Measurements from ENCODE around the gene CRELD1. TPM values are rescaled to one million over a fixed set of nuclear protein-coding genes. Genes with fewer than 3 reads are reported as not detected.

CRELD1 gene
- total and polyA plus RNA-seq, 2 of the 13 experiments (the other 11 are each of a cell fraction or from before 2014, with no cell fraction given) = 27.1 to 61.9 TPM

GRCh38 chr3:9976721-9977709, 43.4 kb downstream of the CRELD1 start (continued):
- TF ChIP-seq ZNF646 (CRISPR knock-in tag; IDR thresholded peaks at IDR 0.05) = no peak
- TF ChIP-seq FOXM1 (CRISPR knock-in tag; IDR thresholded peaks at IDR 0.05) = no peak
- no peak for TF ChIP-seq AHR (CRISPR knock-in tag; IDR thresholded peaks at IDR 0.05)
- no peak for TF ChIP-seq ZBTB34 (CRISPR knock-in tag; IDR thresholded peaks at IDR 0.05)
- no peak for TF ChIP-seq ZFP82 (CRISPR knock-in tag; IDR thresholded peaks at IDR 0.05; ENCODE audit: borderline replicate concordance)
- no peak for TF ChIP-seq ATF4 (CRISPR knock-in tag; IDR thresholded peaks at IDR 0.05)
- no peak for TF ChIP-seq EHMT2 (IDR thresholded peaks at IDR 0.05; ENCODE audit: borderline replicate concordance, low read depth, low read length)
- 0 out of 4 replicates have a peak, but pooled peaks of 1 of the 2 experiments have one; percentile 33 for TF ChIP-seq EP300 (IDR thresholded peaks at IDR 0.05; ENCODE audit: low read depth in 2 of 2, low read length in 2 of 2)
- no peak for TF ChIP-seq EP300 (CRISPR knock-in tag; IDR thresholded peaks at IDR 0.05; ENCODE audit: borderline replicate concordance)
- TF ChIP-seq ZNF569 (CRISPR knock-in tag; IDR thresholded peaks at IDR 0.05; ENCODE audit: borderline replicate concordance) = no peak
- TF ChIP-seq NR2F1 (CRISPR knock-in tag; IDR thresholded peaks at IDR 0.05) = no peak; a peak in 1 of 4 replicates
- peak; percentile 55; the same call in 1 of the 2 replicates for TF ChIP-seq MED1 (CRISPR knock-in tag; IDR thresholded peaks at IDR 0.05)
- no peak for TF ChIP-seq ZNF883 (CRISPR knock-in tag; IDR thresholded peaks at IDR 0.05; ENCODE audit: not compliant biosample characterization)
- TF ChIP-seq, protein P1, sequence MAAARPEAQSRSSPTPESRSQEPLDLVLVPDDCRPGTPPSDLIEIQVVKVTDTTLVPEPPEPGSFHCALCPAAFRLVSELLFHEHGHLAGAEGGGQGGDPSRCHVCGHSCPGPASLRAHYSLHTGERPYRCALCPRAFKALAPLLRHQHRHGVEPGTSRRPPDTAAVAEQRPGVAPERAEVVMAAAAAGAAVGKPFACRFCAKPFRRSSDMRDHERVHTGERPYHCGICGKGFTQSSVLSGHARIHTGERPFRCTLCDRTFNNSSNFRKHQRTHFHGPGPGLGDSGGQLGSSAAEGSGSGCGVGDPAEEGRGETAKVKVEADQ (CRISPR knock-in tag; IDR thresholded peaks at IDR 0.05; ENCODE audit: borderline replicate concordance) = no peak
- TF ChIP-seq ZNF598 (CRISPR knock-in tag; IDR thresholded peaks at IDR 0.05; ENCODE audit: borderline replicate concordance) = no peak
- no peak for TF ChIP-seq HCFC1 (IDR thresholded peaks at IDR 0.05; ENCODE audit: low read depth, low read length)
- TF ChIP-seq ZNF720 (CRISPR knock-in tag; IDR thresholded peaks at IDR 0.05) = no peak
- TF ChIP-seq NKX3-1 (CRISPR knock-in tag; IDR thresholded peaks at IDR 0.05) = no peak
- TF ChIP-seq MATR3 (CRISPR knock-in tag; IDR thresholded peaks at IDR 0.05) = no peak
